Skeletal muscle cell (primary cell): ENCODE measurements around the gene SIGLECL1.

Experiments used
- DNase-seq: peaks from one replicate; pipeline ENCODE4 v3.0.0-alpha.2; 2010; ENCODE audit warnings: low read depth
- H3K4me3 ChIP-seq: 2 replicates; pipeline ENCODE4 v1.5.1; 2011; ENCODE audit warnings: low read depth, mild to moderate bottlenecking, control low read depth, low read length, moderate library complexity

SIGLECL1 gene

GRCh38 chr19:51247972-51248590, 2.8 kb upstream of the SIGLECL1 start:
- DNase-seq, result no peak
- H3K4me3 ChIP-seq, result no peak overlapping the region

- no peak for DNase-seq
- no peak overlapping the region for H3K4me3 ChIP-seq
Observed at GRCh38 chr19:51251468-51251820, 564 bp downstream of the SIGLECL1 start.

GRCh38 chr19:51252306-51253079, 1.6 kb downstream of the SIGLECL1 start:
- no peak for DNase-seq
- no peak overlapping the region for H3K4me3 ChIP-seq

- no peak for DNase-seq
Observed at GRCh38 chr19:51253088-51253806, 2.4 kb downstream of the SIGLECL1 start.

GRCh38 chr19:51256155-51256625, 5.3 kb downstream of the SIGLECL1 start:
- H3K4me3 ChIP-seq, result no peak overlapping the region
- no peak for DNase-seq

More at GRCh38 chr19:51253088-51253806, 2.4 kb downstream of the SIGLECL1 start:
- H3K4me3 ChIP-seq, result no peak overlapping the region

- no peak overlapping the region for H3K4me3 ChIP-seq
- DNase-seq, result no peak
Observed at GRCh38 chr19:51257471-51257870, 6.6 kb downstream of the SIGLECL1 start.

- DNase-seq, result no peak
- H3K4me3 ChIP-seq, result no peak overlapping the region
Observed at GRCh38 chr19:51258165-51259160, 7.6 kb downstream of the SIGLECL1 start.

- no peak overlapping the region for H3K4me3 ChIP-seq
- DNase-seq, result no peak
Observed at GRCh38 chr19:51259348-51260245, 8.7 kb downstream of the SIGLECL1 start.

GRCh38 chr19:51263808-51264207, 12.9 kb downstream of the SIGLECL1 start:
- no peak for DNase-seq
- H3K4me3 ChIP-seq, result no peak overlapping the region

GRCh38 chr19:51271067-51271466, 20.2 kb downstream of the SIGLECL1 start:
- no peak for DNase-seq
- no peak overlapping the region for H3K4me3 ChIP-seq

GRCh38 chr19:51272183-51272810, 21.4 kb downstream of the SIGLECL1 start:
- H3K4me3 ChIP-seq, result no peak overlapping the region
- DNase-seq, result no peak

GRCh38 chr19:51274049-51274770, 23.3 kb downstream of the SIGLECL1 start:
- H3K4me3 ChIP-seq, result no peak overlapping the region
- DNase-seq, result no peak

- no peak overlapping the region for H3K4me3 ChIP-seq
- DNase-seq, result no peak
Observed at GRCh38 chr19:51277112-51277511, 26.2 kb downstream of the SIGLECL1 start.

- H3K4me3 ChIP-seq, result no peak overlapping the region
- DNase-seq, result no peak
Observed at GRCh38 chr19:51282335-51282734, 31.5 kb downstream of the SIGLECL1 start.

- no peak for DNase-seq
- H3K4me3 ChIP-seq, result no peak overlapping the region
Observed at GRCh38 chr19:51285682-51286081, 34.8 kb downstream of the SIGLECL1 start.

GRCh38 chr19:51289635-51290034, 38.8 kb downstream of the SIGLECL1 start:
- H3K4me3 ChIP-seq, result no peak overlapping the region
- DNase-seq, result no peak

GRCh38 chr19:51292971-51293370, 42.1 kb downstream of the SIGLECL1 start:
- no peak overlapping the region for H3K4me3 ChIP-seq
- DNase-seq, result no peak
